Fibroblast of skin of left biceps (primary cell): ENCODE results near the gene NCK1.
"Not testable (repeated sequence)": the region's sequence is repeated elsewhere in the genome, so short reads cannot be mapped to it uniquely, and the experiment has no call there.

Experiments
- DNase-seq, 2 experiments: peaks; one replicate each; pipeline ENCODE4 v3.0.0-alpha.2; 2013; ENCODE audit warnings: low read depth in 2 of 2

NCK1 gene

DNA sequence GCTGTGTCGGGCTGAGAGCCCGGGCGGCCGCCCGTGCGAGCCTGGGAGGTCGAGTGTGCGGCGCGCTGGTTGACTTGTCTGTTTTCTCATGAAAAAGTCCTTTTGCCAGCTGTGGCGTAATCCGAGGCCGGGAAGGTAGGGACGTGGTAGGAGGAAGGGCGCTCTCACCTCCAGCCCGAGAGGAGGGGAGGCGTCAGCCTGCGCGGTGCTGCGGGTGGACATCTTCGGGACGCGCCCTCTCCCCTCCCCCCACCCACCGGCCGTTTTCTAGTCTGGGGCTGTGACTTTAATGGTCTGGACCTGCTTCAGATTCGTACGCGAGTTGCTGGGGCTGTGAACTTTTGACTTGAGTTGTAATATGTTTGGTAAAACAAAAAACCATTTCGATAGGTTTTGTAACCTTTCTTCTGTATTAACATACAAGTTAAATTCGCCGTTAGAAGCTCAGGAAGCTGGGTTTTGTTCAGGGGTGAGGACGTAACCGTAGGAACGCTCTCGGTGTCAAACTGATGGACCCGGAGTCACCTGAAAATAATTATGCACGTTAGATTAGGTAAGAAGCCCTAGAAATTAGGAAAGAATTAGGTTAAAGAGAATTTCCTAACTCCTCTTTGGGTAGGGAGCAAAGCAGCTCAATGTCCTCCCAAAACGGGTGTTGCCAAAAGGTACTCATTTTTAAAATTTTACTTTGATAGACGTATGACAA lies 762 bp downstream of the NCK1 start:
- DNase-seq = peak in 1 of 2 experiments; percentile 5

DNA sequence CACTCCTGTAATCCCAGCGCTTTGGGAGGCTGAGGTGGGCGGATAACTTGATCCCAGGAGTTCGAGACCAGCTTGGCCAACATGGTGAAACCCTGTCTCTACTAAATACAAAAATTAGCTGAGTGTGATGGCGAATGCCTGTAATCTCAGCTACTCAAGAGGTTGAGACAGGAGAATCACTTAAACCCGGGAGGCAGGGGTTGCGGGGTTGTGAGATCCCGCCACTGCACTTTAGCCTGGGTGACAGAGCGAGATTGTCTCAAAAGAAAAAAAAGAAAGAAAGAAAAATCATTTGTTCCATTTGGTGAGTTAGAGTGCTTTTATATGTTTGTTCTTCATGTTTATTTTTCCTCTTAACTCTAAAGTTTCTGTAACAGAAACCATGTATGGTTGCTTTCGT lies 7.3 kb downstream of the NCK1 start:
- DNase-seq = no peak

GRCh38 chr3:136872258-136872657 lies 10.2 kb downstream of the NCK1 start:
- DNase-seq = not testable (repeated sequence)

DNA sequence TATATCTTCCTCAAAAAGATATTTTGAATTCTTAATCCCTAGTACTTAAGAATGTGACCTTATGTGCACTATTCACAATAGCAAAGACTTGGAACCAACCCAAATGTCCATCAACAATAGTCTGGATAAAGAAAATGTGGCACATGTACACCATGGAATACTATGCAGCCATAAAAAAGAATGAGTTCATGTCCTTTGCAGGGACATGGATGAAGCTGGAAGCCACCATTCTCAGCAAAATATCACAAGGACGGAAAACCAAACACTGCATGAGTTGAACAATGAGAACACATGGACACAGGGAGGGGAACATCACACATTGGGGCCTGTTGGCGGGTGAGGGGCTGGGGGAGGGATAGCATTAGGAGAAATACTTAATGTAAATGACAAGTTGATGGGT lies 17.5 kb downstream of the NCK1 start:
- DNase-seq = not testable (repeated sequence)

GRCh38 chr3:136882571-136882970 lies 20.6 kb downstream of the NCK1 start:
- DNase-seq = no peak

GRCh38 chr3:136883967-136884720 lies 22.1 kb downstream of the NCK1 start:
- no peak for DNase-seq

- no peak for DNase-seq
Observed at GRCh38 chr3:136885357-136886213, 23.6 kb downstream of the NCK1 start.

DNA sequence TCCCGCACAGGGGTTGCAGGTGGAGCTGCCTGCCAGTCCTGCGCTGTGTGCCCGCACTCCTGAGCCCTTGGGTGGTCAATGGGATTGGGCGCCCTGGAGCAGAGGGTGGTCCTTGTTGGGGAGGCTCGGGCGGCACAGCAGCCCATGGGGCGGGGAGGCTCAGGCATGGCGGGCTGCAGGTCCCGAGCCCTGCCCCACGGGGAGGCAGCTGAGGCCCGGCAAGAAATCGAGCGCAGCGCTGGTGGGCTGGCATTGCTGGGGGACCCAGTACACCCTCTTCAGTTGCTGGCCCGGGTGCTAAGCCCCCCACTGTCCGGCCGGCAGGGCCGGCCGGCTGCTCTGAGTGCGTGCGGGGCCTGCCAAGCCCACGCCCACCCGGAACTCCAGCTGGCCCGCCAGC lies 27.9 kb downstream of the NCK1 start:
- no peak for DNase-seq

DNA sequence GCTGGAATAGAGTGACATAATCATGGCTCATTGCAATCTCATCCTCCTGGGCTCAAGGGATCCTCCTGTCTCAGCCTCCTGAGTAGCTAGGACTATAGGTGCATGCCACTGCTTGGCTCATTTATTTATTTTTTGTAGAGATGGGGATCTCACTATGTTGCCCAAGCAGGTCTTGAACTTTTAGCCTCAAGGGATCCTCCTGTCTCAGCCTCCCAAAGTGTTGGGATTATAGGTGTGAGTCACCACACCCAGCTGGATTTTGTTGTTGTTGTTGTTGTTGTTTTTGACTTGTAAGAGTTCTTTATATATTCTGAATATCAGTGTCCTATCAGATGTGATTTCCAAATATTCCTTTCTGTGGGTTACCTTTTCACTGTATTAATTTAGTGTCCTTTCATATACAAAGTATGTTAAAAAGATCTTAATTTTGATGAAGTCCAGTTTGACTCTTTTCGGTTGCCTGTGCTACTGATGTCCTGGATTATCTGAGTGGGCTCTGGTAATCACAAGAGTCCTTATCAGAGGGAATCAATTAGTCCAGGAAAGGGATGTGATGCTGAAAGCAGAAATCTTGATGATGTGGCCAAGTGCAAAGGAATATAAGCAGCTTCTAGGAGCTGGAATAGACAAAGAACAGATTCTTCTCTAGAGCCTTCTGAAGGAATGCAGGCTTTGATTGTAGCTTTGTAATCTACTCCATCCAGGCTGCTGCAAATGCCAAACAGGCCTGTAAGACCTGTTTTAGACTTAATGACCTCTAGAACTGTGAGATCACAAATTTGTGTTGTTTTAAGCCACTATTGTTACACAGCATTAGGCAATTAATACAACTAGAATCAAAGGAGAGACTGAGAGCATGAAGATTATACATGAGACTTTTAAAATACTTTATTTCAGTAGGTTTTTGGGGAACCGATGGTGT lies 30.2 kb downstream of the NCK1 start:
- no peak for DNase-seq

GRCh38 chr3:136893848-136894443 lies 31.9 kb downstream of the NCK1 start:
- no peak for DNase-seq

DNA sequence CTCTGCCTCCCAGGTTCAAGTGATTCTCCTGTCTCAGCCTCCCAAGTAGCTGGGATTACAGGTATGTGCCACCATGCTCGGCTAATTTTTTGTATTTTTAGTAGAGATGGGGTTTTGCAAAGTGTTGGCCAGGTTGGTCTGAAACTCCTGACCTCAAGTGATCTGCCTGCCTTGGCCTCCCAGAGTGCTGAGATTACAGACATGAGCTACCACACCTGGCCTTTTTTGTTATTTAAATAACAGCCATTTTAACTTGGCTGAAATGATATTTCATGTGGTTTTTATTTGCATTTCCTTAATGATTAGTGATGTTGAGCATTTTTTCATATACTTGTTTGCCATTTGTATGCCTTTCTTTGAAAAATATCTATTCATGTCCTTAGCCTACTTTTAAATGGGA lies 35.2 kb downstream of the NCK1 start:
- not testable (repeated sequence) for DNase-seq

GRCh38 chr3:136898549-136898948 lies 36.5 kb downstream of the NCK1 start:
- no peak for DNase-seq

DNA sequence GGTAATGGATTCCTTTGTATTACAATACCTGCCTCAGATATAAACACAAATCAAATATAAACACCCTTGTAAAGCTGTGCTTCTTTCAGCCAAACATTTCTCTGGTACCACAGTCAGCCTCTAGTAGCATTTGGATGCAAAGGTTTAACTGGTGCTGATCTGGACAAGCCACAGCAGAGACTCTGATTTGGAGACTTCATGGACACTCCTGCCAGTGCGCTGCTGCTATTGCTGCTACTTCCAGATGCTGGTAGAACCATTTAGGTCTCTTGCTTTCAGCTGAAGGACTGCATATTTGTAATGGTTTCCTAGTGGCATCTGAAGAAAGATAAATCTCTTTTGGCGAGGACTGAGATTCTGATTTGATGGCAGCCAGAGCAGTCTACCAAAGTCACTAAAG lies 36.9 kb downstream of the NCK1 start:
- no peak for DNase-seq

GRCh38 chr3:136899622-136900158 lies 37.7 kb downstream of the NCK1 start:
- no peak for DNase-seq

DNA sequence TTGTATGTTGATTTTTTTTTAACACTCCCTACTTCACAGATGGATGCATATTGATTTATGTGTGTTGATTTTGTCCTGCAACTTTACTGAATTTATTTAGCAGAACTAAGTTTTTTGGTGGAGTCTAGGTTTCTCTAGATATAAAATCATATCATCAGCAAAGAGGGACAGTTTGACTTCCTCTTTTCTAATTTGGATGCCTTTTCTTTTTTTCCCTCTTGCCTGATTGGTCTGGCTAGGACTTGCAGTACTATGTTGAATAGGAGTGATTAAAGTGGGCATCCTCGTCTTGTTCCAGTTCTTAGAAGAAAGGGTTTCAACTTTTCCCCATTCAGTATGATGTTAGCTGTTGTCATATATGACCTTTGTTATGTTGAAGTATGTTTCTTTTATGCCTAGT lies 38.7 kb downstream of the NCK1 start:
- DNase-seq = not testable (repeated sequence)

DNA sequence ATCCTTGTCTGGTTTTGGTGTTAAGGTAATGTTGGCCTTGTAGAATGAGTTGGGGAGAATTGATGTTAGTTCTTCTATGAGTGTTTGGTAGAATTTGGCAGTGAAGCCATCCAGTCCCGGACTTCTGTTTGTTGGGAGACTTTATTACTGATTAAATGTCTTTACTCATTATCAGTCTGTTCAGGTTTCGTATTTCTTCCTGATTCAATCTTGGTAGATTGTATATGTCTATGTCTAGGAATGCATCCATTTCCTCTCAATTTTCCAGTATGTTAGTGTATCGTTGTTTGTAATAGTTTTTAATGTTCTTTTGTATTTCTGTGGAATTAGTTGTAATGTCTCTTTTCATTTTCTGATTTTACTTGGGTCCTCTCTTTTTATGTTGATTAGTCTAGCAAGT lies 39.4 kb downstream of the NCK1 start:
- no peak for DNase-seq

GRCh38 chr3:136902530-136902929 lies 40.5 kb downstream of the NCK1 start:
- DNase-seq = not testable (repeated sequence)

GRCh38 chr3:136903899-136904298 lies 41.9 kb downstream of the NCK1 start:
- no peak for DNase-seq

GRCh38 chr3:136904746-136905145 lies 42.7 kb downstream of the NCK1 start:
- no peak for DNase-seq

DNA sequence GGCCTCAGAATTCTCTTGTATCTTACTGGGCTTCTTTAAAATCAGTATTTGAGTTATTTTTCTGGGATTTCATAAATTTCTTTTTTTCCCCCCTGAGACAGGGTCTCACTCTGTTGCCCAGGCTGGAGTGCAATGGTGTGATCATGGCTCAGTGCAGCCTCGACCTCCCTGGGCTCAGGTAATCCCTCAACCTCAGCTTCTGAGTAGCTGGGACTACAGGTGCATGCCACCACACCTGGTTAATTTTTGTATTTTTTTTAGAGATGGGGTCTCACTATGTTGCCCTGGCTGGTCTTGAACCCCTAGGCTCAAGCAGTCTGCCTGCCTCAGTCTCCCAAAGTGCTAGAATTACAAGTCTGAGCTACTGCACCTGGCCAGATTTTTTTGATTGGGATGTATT lies 43.5 kb downstream of the NCK1 start:
- DNase-seq = no peak

DNA sequence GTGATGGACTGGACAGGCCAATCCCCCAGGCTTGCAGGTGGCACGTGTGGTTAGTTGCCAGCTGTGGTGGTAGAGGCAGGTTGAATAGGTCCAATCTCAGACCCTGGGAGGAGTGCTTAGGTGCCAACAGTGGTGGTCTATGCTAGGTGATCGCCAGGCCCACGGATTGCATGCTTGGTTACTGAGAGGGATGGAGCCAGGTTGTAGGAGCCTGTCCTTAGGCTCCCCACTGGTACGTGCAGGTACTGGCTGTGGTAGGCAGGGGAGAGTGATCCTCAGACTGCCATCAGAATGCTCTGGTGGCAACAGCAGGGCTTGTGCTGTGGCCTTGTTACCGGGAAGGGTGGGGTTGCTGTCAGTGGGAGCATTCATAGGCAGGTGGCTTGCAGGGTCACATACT lies 44.7 kb downstream of the NCK1 start:
- no peak for DNase-seq
